ENCODE results near the gene PPP2R2B. TPM values are rescaled to one million over a fixed set of nuclear protein-coding genes. Genes with fewer than 3 reads are reported as not detected.

PPP2R2B gene
- total and polyA plus RNA-seq, 11 donors: 0.03 to 2.9 (median 0.30) TPM; not detected in 1

DNA sequence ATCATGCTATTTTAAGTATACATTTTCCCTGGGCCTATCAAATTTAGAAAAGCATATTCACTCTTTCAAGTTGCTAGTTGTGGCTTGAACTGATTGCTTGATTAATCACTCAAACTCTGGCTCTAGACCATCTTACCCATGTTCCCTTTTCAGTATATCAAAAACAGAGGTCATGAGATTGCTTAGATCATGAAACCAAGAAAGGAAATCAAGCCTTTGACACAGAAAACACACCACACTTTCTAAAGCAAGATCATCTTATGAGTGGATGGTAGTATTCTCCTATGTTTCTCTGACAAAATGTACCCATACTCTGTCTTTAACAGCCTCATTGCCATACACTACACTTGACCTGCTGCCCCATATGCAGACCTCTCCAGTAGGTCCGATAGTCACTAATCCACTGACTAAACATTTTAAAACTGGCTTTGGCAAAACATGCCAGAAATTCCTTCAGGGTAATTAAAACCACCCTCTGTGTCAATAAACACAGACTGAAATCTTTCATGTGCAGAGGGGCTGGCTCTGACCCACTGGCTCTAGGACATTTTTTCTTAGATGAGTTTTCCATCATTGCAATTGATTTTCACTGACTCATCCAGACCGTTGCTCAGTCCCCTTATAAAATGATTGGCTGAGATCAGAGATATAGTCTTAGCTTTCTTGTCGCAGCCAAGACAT is 18.2 kb downstream of the PPP2R2B start:
- no peaks in the 10 kb centered on the region for H3K36me3 ChIP-seq
- ATAC-seq (no peak), DNase-seq (no peak)
- intact Hi-C loops (cut with DNase I): no loop called here
- TF ChIP-seq, protein P1, sequence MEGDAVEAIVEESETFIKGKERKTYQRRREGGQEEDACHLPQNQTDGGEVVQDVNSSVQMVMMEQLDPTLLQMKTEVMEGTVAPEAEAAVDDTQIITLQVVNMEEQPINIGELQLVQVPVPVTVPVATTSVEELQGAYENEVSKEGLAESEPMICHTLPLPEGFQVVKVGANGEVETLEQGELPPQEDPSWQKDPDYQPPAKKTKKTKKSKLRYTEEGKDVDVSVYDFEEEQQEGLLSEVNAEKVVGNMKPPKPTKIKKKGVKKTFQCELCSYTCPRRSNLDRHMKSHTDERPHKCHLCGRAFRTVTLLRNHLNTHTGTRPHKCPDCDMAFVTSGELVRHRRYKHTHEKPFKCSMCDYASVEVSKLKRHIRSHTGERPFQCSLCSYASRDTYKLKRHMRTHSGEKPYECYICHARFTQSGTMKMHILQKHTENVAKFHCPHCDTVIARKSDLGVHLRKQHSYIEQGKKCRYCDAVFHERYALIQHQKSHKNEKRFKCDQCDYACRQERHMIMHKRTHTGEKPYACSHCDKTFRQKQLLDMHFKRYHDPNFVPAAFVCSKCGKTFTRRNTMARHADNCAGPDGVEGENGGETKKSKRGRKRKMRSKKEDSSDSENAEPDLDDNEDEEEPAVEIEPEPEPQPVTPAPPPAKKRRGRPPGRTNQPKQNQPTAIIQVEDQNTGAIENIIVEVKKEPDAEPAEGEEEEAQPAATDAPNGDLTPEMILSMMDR (IDR thresholded peaks at IDR 0.05): no peak
- no peaks in the 10 kb centered on the region for H3K4me1 ChIP-seq
- no peaks in the 10 kb centered on the region for H3K9me3 ChIP-seq
- no peak overlapping the region for H3K4me3 ChIP-seq
- H3K27ac ChIP-seq: no peak overlapping the region
- 44 to 71% (median 49%) methylated on average over 3 of the region's 3 CpGs for WGBS, 4 donors
- H3K27me3 ChIP-seq: no peaks in the 10 kb centered on the region

DNA sequence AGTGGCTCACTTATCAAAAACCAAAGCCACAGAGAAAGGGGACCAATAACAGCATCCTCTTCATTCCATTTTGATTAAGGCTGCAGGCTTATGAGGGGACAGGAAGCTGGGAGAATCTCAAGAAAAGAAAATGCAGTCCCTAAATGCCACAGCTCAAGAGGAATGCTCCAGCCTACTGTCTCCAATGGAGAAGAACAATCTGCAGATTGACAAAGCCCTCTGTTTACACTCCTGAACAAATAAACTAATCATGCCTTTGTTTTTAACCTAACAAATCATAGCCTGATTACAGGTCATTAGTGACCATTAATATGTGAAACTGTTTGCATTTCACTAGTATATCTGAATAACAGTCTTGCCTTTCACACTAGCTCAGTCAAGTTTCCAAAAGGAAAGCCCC is 26.5 kb downstream of the PPP2R2B start:
- no peak for DNase-seq
- no peaks in the 10 kb centered on the region for H3K36me3 ChIP-seq
- intact Hi-C loops (cut with DNase I): no loop called here
- TF ChIP-seq POLR2A (IDR thresholded peaks at IDR 0.05): no peak
- TF ChIP-seq, protein P1 (IDR thresholded peaks at IDR 0.05): no peak
- no peak overlapping the region for H3K27ac ChIP-seq
- no peaks in the 10 kb centered on the region for H3K9me3 ChIP-seq
- H3K4me3 ChIP-seq: no peak overlapping the region
- no peak for ATAC-seq
- H3K4me1 ChIP-seq: no peaks in the 10 kb centered on the region
- H3K27me3 ChIP-seq: peaks cover 0 to 7% (median 0%) of the 10 kb centered on the region in 9 donors

DNA sequence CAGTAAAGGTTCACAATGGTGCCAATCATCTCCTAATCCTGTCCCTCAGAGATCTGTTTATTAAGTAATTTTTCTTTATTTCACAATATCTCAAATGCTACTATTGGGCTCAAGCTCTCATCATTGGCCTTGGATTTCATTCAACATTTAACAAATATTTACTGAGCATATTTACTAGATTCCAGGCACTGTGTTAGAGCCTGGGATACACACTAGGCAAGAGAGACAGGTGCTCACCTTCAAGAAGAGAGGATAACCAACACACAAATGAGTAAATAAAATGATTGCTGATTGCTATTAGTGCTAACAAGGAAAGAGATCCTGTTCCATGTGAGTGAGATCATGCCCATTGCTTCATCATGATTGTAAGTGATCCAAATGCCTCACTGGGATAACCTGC is 27.4 kb downstream of the PPP2R2B start:
- DNase-seq (no peak), ATAC-seq (no peak)
- Histone ChIP-seq H3K27ac (no peak overlapping the region), H3K9me3 (no peaks in the 10 kb centered on the region), H3K4me1 (no peaks in the 10 kb centered on the region), H3K27me3 (peaks cover 0 to 7% (median 0%) of the 10 kb centered on the region in 9 donors), H3K36me3 (no peaks in the 10 kb centered on the region), H3K4me3 (no peak overlapping the region)
- TF ChIP-seq POLR2A (IDR thresholded peaks at IDR 0.05): no peak
- TF ChIP-seq, protein P1 (IDR thresholded peaks at IDR 0.05): no peak
- intact Hi-C loops (cut with DNase I): no loop called here

DNA sequence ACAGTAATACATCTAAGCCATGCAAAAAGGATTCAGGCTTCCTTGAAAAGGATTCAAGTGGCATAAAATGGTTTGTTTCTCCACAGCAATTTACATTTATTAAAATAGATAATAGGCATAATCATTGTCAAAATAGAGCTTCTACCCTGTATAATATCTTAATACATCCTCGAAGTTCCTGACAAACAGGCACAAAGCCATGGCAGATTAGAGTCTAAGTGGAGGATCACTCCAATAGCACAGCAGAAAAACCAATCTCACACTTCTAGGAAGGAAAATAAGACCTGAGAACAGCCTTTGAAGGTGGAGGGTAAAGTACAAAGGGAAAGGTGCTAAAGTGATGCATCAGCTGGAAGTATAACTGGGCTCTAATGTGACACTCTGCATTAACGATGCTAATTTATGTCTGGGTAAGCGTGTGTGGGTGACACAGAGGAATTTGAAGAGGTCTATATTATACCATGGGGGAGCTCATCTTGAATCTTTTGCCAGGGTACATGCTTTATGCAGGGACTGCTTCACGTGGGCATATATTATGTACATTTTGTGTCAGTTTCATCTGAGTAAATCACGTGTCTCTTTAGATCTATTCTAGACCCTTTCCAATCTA is 28.8 kb downstream of the PPP2R2B start:
- peaks cover 0 to 7% (median 0%) of the 10 kb centered on the region in 9 donors for H3K27me3 ChIP-seq
- no peak overlapping the region for H3K4me3 ChIP-seq
- no peaks in the 10 kb centered on the region for H3K36me3 ChIP-seq
- H3K27ac ChIP-seq: no peak overlapping the region
- intact Hi-C loops (cut with DNase I): no loop called here
- H3K4me1 ChIP-seq: no peaks in the 10 kb centered on the region
- ATAC-seq (no peak), DNase-seq (no peak)
- TF ChIP-seq POLR2A (IDR thresholded peaks at IDR 0.05): no peak
- TF ChIP-seq, protein P1 (IDR thresholded peaks at IDR 0.05): no peak
- 62 to 75% (median 72%) methylated on average over 5 of the region's 5 CpGs for WGBS, 4 donors
- no peaks in the 10 kb centered on the region for H3K9me3 ChIP-seq

Measured in heart left ventricle (tissue), 16 donors.